Measurements from ENCODE around the gene FBN1.

Gene FBN1

GRCh38 chr15:48590723-48591122 lies 54.8 kb downstream of the FBN1 start:
- no peak for DNase-seq
- no peaks in the 10 kb centered on the region for H3K27me3 Mint-ChIP-seq
- no peak overlapping the region for H3K27ac Mint-ChIP-seq
- H3K36me3 Mint-ChIP-seq (ENCODE audit: low read depth) = no peaks in the 10 kb centered on the region
- no peak overlapping the region for H3K4me3 Mint-ChIP-seq
- no peaks in the 10 kb centered on the region for H3K4me1 Mint-ChIP-seq (ENCODE audit: low read depth)
- no peaks in the 10 kb centered on the region for H3K9me3 Mint-ChIP-seq

GRCh38 chr15:48584812-48585563 lies 60.5 kb downstream of the FBN1 start:
- Mint-ChIP-seq H3K4me1 (ENCODE audit: low read depth) (no peaks in the 10 kb centered on the region), H3K9me3 (no peaks in the 10 kb centered on the region), H3K4me3 (no peak overlapping the region), H3K36me3 (ENCODE audit: low read depth) (no peaks in the 10 kb centered on the region), H3K27ac (no peak overlapping the region), H3K27me3 (no peaks in the 10 kb centered on the region)
- no peak for DNase-seq

- H3K4me3 Mint-ChIP-seq = no peak overlapping the region
- H3K27me3 Mint-ChIP-seq = no peaks in the 10 kb centered on the region
- no peaks in the 10 kb centered on the region for H3K36me3 Mint-ChIP-seq (ENCODE audit: low read depth)
- no peak for DNase-seq
- H3K9me3 Mint-ChIP-seq = no peaks in the 10 kb centered on the region
- no peaks in the 10 kb centered on the region for H3K4me1 Mint-ChIP-seq (ENCODE audit: low read depth)
- H3K27ac Mint-ChIP-seq = no peak overlapping the region
These were observed 61.3 kb downstream of the FBN1 start for GRCh38 chr15:48584090-48584811.

GRCh38 chr15:48582452-48583247 lies 62.9 kb downstream of the FBN1 start:
- Mint-ChIP-seq H3K4me3 (no peak overlapping the region), H3K9me3 (no peaks in the 10 kb centered on the region)
- DNase-seq = no peak

GRCh38 chr15:48581219-48581618 lies 64.3 kb downstream of the FBN1 start:
- H3K4me3 Mint-ChIP-seq = no peak overlapping the region
- no peaks in the 10 kb centered on the region for H3K9me3 Mint-ChIP-seq
- H3K36me3 Mint-ChIP-seq (ENCODE audit: low read depth) = no peaks in the 10 kb centered on the region
- no peaks in the 10 kb centered on the region for H3K27me3 Mint-ChIP-seq
- H3K4me1 Mint-ChIP-seq (ENCODE audit: low read depth) = no peaks in the 10 kb centered on the region
- DNase-seq = no peak
- no peak overlapping the region for H3K27ac Mint-ChIP-seq

More at GRCh38 chr15:48582452-48583247, 62.9 kb downstream of the FBN1 start:
- H3K27ac Mint-ChIP-seq = no peak overlapping the region
- H3K4me1 Mint-ChIP-seq (ENCODE audit: low read depth) = no peaks in the 10 kb centered on the region
- H3K36me3 Mint-ChIP-seq (ENCODE audit: low read depth) = no peaks in the 10 kb centered on the region
- H3K27me3 Mint-ChIP-seq = no peaks in the 10 kb centered on the region

- no peaks in the 10 kb centered on the region for H3K9me3 Mint-ChIP-seq
- H3K27ac Mint-ChIP-seq = no peak overlapping the region
- H3K4me3 Mint-ChIP-seq = no peak overlapping the region
- no peaks in the 10 kb centered on the region for H3K27me3 Mint-ChIP-seq
- DNase-seq = no peak
- no peaks in the 10 kb centered on the region for H3K4me1 Mint-ChIP-seq (ENCODE audit: low read depth)
- H3K36me3 Mint-ChIP-seq (ENCODE audit: low read depth) = no peaks in the 10 kb centered on the region
These were observed 64.8 kb downstream of the FBN1 start for GRCh38 chr15:48580736-48581135.

- no peak overlapping the region for H3K27ac Mint-ChIP-seq
- H3K4me3 Mint-ChIP-seq = no peak overlapping the region
- no peaks in the 10 kb centered on the region for H3K36me3 Mint-ChIP-seq (ENCODE audit: low read depth)
- no peaks in the 10 kb centered on the region for H3K27me3 Mint-ChIP-seq
- no peaks in the 10 kb centered on the region for H3K4me1 Mint-ChIP-seq (ENCODE audit: low read depth)
- no peaks in the 10 kb centered on the region for H3K9me3 Mint-ChIP-seq
- no peak for DNase-seq
These were observed 65.4 kb downstream of the FBN1 start for GRCh38 chr15:48579945-48580671.

- no peaks in the 10 kb centered on the region for H3K4me1 Mint-ChIP-seq (ENCODE audit: low read depth)
- no peak overlapping the region for H3K27ac Mint-ChIP-seq
- DNase-seq = no peak
- no peaks in the 10 kb centered on the region for H3K27me3 Mint-ChIP-seq
- no peaks in the 10 kb centered on the region for H3K36me3 Mint-ChIP-seq (ENCODE audit: low read depth)
- H3K9me3 Mint-ChIP-seq = no peaks in the 10 kb centered on the region
- H3K4me3 Mint-ChIP-seq = no peak overlapping the region
These were observed 66.5 kb downstream of the FBN1 start for GRCh38 chr15:48578965-48579364.

- Mint-ChIP-seq H3K4me1 (ENCODE audit: low read depth) (no peaks in the 10 kb centered on the region), H3K27ac (no peak overlapping the region), H3K27me3 (no peaks in the 10 kb centered on the region), H3K4me3 (no peak overlapping the region), H3K9me3 (no peaks in the 10 kb centered on the region), H3K36me3 (ENCODE audit: low read depth) (no peaks in the 10 kb centered on the region)
- DNase-seq = no peak
These were observed 68.0 kb downstream of the FBN1 start for GRCh38 chr15:48577469-48577868.

- Mint-ChIP-seq H3K9me3 (no peaks in the 10 kb centered on the region), H3K4me3 (no peak overlapping the region), H3K27ac (no peak overlapping the region), H3K27me3 (no peaks in the 10 kb centered on the region), H3K4me1 (ENCODE audit: low read depth) (no peaks in the 10 kb centered on the region), H3K36me3 (ENCODE audit: low read depth) (no peaks in the 10 kb centered on the region)
- no peak for DNase-seq
These were observed 71.3 kb downstream of the FBN1 start for GRCh38 chr15:48574187-48574586.

- no peaks in the 10 kb centered on the region for H3K4me1 Mint-ChIP-seq (ENCODE audit: low read depth)
- no peaks in the 10 kb centered on the region for H3K36me3 Mint-ChIP-seq (ENCODE audit: low read depth)
- no peaks in the 10 kb centered on the region for H3K9me3 Mint-ChIP-seq
- DNase-seq = no peak
- no peaks in the 10 kb centered on the region for H3K27me3 Mint-ChIP-seq
- H3K27ac Mint-ChIP-seq = no peak overlapping the region
- no peak overlapping the region for H3K4me3 Mint-ChIP-seq
These were observed 71.7 kb downstream of the FBN1 start for GRCh38 chr15:48573780-48574179.

- H3K9me3 Mint-ChIP-seq = no peaks in the 10 kb centered on the region
- no peaks in the 10 kb centered on the region for H3K4me1 Mint-ChIP-seq (ENCODE audit: low read depth)
- no peak overlapping the region for H3K4me3 Mint-ChIP-seq
These were observed 72.7 kb downstream of the FBN1 start for GRCh38 chr15:48572823-48573222.

GRCh38 chr15:48571510-48571909 lies 74.0 kb downstream of the FBN1 start:
- DNase-seq = no peak
- H3K4me3 Mint-ChIP-seq = no peak overlapping the region
- H3K27ac Mint-ChIP-seq = no peak overlapping the region
- H3K9me3 Mint-ChIP-seq = no peaks in the 10 kb centered on the region
- H3K27me3 Mint-ChIP-seq = no peaks in the 10 kb centered on the region
- H3K4me1 Mint-ChIP-seq (ENCODE audit: low read depth) = no peaks in the 10 kb centered on the region
- no peaks in the 10 kb centered on the region for H3K36me3 Mint-ChIP-seq (ENCODE audit: low read depth)

More at GRCh38 chr15:48572823-48573222, 72.7 kb downstream of the FBN1 start:
- no peaks in the 10 kb centered on the region for H3K36me3 Mint-ChIP-seq (ENCODE audit: low read depth)
- DNase-seq = no peak
- H3K27me3 Mint-ChIP-seq = no peaks in the 10 kb centered on the region
- no peak overlapping the region for H3K27ac Mint-ChIP-seq

- no peaks in the 10 kb centered on the region for H3K36me3 Mint-ChIP-seq (ENCODE audit: low read depth)
- no peak overlapping the region for H3K4me3 Mint-ChIP-seq
- no peaks in the 10 kb centered on the region for H3K9me3 Mint-ChIP-seq
- no peaks in the 10 kb centered on the region for H3K4me1 Mint-ChIP-seq (ENCODE audit: low read depth)
- no peak for DNase-seq
- no peaks in the 10 kb centered on the region for H3K27me3 Mint-ChIP-seq
- H3K27ac Mint-ChIP-seq = no peak overlapping the region
These were observed 74.7 kb downstream of the FBN1 start for GRCh38 chr15:48570822-48571221.
